Motor neuron (in vitro differentiated cells): ENCODE data around the gene MEG3. TPM values are rescaled to one million over a fixed set of nuclear protein-coding genes. Genes with fewer than 3 reads are reported as not detected.

Experiments
- ATAC-seq, 8 experiments: fragments of 200-7000 bp; cut with Tn5 transposase; replicated peaks in 6 of 8; 2 replicates each; pipeline ENCODE4 v1.8.0; 2021; ENCODE audit warnings: mild to moderate bottlenecking in 8 of 8, moderate library complexity in 8 of 8
- H3K27ac ChIP-seq, 2 donors: fragments of 250-450 bp; sonication (Bioruptor Pico); 2 replicates each; pipeline ENCODE4 v1.9.0; 2021; ENCODE audit warnings: antibody characterized with exemption in 2 of 2, mild to moderate bottlenecking in 2 of 2, moderate library complexity in 1 of 2
- H3K4me1 ChIP-seq, 2 donors: fragments of 250-450 bp; sonication (Bioruptor Pico); replicated peaks in 1 of 2; 2 replicates each; pipeline ENCODE4 v1.6.1; 2021; ENCODE audit warnings: antibody characterized with exemption in 2 of 2, mild to moderate bottlenecking in 2 of 2, moderate library complexity in 1 of 2
- H3K4me3 ChIP-seq, 5 donors: fragments of 250-450 bp; sonication (Bioruptor Pico); 2 replicates each; pipeline ENCODE4 v1.9.0; 2021; ENCODE audit warnings: antibody characterized with exemption in 5 of 5, mild to moderate bottlenecking in 5 of 5, moderate library complexity in 4 of 5
- WGBS, 10 experiments: fragments of 450-650 bp; shearing (Covaris generic); methylation state at CpG; one replicate each; pipeline ENCODE4 v1.0.0; 2022; 5-methylcytosine and 5-hydroxymethylcytosine counted together
- in situ Hi-C, 9 experiments: fragments of 400-800 bp; cut with MboI; loops; one replicate each; pipeline ENCODE4 v1.15.0; 2021; ENCODE audit warnings: low sequenced_read_pairs in 9 of 9, low pct_unique_long_range_greater_than_20kb in 2 of 9; ENCODE audit not compliant: unreplicated experiment in 9 of 9
- total RNA-seq, 8 experiments: library from RNA; unstranded; fragments of 300-600 nt; gene quantifications; 2 replicates each; pipeline versions ENCODE4 v1.2.3 to v1.2.4, GENCODE V29; 2022

MEG3 gene
- total RNA-seq, 8 experiments from 2014 or later: 1.9 to 1,167 (median 108) TPM

DNA sequence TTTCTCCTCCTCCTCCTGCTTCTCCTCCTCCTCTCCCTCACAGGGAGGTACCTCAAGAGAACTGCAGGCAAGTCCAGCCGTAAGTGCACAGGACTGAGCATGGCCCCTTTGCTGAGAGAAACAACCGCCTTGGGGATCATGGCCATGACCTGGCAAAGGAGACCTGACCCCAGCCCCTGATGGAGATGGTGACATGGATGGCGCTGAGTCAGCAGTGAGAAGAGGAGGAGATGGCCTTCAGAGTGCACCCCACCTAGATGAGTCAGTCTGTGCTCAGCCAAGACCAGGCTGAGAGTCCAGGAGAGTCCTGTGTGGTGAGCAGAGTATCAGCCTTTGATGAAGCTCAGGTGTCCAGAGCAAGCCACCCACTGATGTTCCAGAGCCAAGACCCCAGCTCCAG, 36.4 kb downstream of the MEG3 start:
- 71 to 100% (median 100%) methylated on average over 1 to 2 of the region's 3 CpGs; no CpG with 5 or more reads in 7 of the 10 experiments for WGBS, 10 experiments
- H3K4me1 ChIP-seq: peaks cover 10 to 27% of the 10 kb centered on the region in 2 donors
- H3K27ac ChIP-seq: no peak overlapping the region
- ATAC-seq: peak in 2 of 8 experiments; percentile 45 to 53
- no peak overlapping the region for H3K4me3 ChIP-seq
- in situ Hi-C loops: no loop called here

DNA sequence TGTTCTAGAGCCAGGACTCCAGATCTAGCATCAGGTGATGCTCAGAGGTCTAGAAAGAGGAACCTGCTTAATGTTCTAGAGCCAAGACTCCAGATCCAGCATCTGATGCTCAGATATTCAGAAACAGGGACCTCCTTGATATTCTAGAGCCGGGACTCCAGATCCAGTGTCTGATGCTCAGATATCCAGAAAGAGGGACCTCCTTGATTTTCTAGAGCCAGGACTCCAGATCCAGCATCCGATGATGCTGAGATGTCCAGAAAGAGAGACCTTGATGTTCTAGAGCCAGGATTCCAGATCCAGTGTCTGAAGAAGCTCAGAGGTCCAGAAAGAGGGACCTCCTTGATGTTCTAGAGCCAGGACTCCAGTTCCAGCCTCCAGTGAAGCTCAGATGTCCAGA, 36.9 kb downstream of the MEG3 start:
- Histone ChIP-seq H3K27ac (no peak overlapping the region), H3K4me1 (peaks cover 6 to 22% of the 10 kb centered on the region in 2 donors), H3K4me3 (no peak overlapping the region)
- in situ Hi-C loops: no loop called here
- ATAC-seq: no peak
- 83 to 100% (median 89%) methylated on average over 1 to 2 of the region's 2 CpGs; no CpG with 5 or more reads in 6 of the 10 experiments for WGBS, 10 experiments

DNA sequence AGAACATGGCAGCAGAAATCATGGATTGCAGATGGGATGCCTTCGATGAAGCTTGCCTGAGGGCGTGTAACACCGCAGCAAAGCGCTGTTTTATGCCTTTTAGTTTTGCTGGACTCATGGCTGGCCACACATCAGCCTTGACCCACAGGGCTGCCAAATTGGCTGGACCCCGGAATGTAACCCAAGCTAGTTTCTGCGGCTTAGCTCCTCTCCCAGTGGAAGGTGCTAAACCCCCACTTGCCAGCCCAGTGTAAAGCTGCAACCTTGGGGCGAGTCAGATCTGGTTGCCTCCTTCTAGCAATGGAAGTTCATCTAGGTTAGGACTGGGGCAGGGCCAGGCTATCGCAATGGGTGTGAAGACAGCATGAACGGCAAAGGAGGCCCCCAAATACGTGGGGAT, 38.3 kb downstream of the MEG3 start:
- Histone ChIP-seq H3K27ac (no peak overlapping the region), H3K4me1 (peaks cover 0 to 8% of the 10 kb centered on the region in 2 donors), H3K4me3 (no peak overlapping the region)
- in situ Hi-C loops: no loop called here
- no peak for ATAC-seq
- 54 to 100% (median 82%) methylated on average over 2 to 5 of the region's 10 CpGs; no CpG with 5 or more reads in 2 of the 10 experiments for WGBS, 10 experiments

DNA sequence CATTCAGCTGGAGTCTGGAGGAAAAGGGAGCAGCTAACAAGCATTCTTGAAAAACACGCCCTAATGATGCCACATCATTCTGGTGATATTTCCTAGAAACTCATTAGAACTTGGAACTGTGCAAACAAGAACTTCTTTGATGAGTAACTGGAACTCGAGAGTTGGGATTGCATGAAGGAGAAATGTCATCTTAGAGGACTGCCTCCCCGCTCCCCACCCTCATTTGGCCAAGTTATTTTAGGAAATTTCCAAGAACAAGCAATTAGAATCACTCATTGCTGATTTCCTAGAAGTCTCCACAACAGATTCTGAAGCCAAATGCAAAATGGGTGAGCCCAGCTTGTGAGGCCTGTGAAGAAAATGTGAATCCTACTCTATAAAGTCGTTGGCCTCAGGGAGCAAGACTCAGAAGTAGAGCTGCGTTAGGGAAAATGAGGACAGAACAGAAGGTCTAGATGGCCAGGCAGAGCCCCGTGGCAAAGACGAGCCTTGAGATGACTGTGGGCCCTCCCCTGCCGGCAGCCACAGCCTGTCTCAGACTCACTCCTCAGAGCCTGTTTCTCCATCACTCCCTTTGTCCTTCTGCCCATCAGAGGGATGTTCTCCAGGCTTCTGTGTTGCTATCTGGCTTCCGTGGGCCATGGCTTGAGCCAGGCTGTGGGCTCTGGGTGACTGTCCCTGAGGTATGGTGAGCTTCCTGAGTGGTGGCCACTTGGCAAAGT, 39.2 kb downstream of the MEG3 start:
- peaks cover 0 to 8% of the 10 kb centered on the region in 2 donors for H3K4me1 ChIP-seq
- H3K4me3 ChIP-seq: no peak overlapping the region
- in situ Hi-C loops: no loop called here
- ATAC-seq: peak in 2 of 8 experiments; percentile 41 to 75
- no peak overlapping the region for H3K27ac ChIP-seq
- WGBS, 10 experiments: 7 to 89% (median 67%) methylated on average over 2 to 7 of the region's 9 CpGs; no CpG with 5 or more reads in 1 of the 10 experiments

DNA sequence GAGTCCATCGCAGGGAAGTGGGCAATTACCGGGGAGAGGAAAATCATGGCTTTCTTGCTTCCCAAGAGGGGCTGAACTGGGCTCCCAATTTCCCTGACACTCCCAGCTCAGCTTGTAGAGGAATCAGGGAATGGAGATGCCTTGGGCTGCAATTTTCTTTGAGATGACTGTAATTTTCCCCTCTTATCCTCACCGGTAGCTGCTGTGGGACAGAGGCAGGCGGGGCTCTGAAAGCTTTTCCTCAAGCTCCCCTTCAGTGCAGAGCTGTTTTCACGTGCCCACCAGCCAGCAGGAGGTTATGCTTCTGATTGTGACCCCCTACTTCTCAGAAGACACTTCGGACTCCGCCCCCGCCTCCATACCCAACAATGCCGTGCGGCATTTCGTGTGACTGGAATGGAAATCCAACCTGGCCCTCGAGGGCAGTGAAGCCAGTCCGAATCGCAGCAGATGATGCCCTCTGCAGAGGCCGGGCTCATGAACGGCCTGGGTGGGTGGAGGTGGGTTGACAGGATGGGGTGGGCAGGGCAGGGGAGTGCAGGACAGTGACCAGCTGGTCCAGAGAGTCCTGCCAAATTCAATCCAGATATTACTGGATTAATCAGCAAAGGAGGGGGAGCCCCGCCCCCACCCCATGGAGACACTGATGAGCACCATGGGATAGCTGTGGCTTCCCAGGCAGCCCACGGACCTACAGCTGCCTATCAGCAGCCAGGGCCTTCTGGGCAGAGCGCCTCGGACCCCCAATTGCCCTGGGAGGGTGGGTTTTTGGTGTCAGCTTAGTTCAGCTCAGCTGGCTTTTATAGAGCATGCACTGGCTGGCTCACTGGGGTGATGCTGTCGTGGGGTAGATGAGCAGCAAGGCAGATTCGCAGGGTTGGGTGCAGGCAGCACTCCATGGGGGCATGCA, 40.0 kb downstream of the MEG3 start:
- in situ Hi-C loops: no loop called here
- WGBS, 10 experiments: 10 to 100% (median 83%) methylated on average over 2 to 6 of the region's 22 CpGs; no CpG with 5 or more reads in 5 of the 10 experiments
- no peak overlapping the region for H3K27ac ChIP-seq
- H3K4me1 ChIP-seq: peaks cover 0 to 1% of the 10 kb centered on the region in 2 donors
- ATAC-seq: no peak
- no peak overlapping the region for H3K4me3 ChIP-seq

DNA sequence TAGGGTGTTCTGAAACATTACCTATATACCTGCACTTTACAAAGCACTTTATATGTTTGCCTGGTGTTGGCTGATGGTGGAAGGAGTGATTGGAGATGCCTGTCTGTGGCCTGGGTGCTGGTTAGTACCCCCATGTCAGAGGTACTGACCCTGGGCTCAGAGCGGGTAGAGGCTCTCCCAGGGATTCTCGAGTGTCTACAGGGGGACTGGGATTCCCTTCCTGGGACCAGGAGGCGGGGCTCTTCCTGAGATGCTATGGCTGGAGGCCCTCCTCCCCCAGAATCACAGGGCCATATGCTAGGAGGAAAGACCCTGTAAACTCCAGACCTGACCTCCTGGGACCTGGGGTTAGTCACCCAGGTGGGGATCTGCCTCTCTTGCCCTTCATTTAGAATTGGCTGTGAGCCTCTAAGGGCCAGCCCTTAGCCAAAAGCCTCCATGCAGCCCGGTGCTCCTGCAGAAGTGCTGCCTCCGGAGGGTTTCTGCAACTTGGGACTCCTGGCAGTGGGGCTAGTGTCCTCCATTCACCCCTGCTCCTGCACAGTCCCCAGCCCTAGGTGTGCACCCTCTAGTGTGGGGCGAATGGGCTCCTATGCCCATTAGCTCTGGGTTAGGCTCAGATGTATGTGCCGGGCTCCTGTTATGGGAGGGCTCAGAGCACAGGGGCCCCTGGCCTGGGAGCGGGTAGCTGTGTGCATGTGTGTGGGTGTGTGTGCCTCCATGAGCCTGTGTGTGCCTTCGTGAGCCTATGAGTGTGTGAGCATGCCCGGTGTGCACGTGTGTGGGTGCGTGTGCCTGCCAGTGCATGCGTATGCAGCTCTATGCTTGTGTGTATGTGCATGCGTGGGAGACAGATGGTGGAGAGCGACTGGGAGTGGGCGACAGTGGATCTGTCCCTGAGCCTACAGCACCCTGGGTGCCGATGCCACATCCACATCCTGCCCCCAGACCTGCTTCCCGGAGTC, 41.0 kb downstream of the MEG3 start:
- ATAC-seq: no peak
- 73 to 89% (median 80%) methylated on average over 2 to 9 of the region's 18 CpGs; no CpG with 5 or more reads in 6 of the 10 experiments for WGBS, 10 experiments
- H3K4me1 ChIP-seq: no peaks in the 10 kb centered on the region
- in situ Hi-C loops: no loop called here
- H3K27ac ChIP-seq: no peak overlapping the region
- no peak overlapping the region for H3K4me3 ChIP-seq

DNA sequence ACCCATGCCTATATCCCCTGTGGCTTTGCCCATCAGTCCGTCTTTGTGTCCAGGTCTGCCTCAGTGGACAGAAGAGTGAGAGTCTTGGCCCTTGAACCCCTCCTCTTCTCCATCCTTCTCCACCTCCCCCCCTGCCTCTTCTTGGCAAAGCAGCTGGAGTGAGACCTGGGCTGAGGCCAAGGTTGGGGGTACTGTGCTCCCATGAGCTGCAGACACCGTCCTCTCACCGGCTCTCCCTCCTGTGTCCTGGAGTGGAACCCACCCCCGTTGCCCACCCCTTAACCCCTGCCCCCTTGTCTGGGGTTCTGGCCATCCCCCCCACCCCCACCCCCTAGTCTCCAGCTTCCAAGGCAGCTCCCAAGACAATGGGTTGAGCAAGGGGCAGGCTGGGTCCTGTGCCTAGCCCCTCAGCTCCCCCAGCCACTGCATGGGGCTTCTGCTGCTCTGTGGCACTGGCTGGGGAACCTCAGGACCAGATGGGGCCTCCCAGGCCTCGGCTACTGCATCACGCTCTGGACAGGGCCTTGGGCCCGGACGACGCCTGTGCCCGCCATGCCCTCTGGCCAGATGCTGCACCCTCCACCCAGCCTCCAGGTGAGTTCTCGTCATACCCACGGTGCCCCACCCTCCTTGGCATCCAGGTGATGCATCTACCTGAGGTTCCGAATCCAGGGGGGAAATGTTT, 41.9 kb downstream of the MEG3 start:
- Histone ChIP-seq H3K4me3 (no peak overlapping the region), H3K27ac (no peak overlapping the region), H3K4me1 (no peaks in the 10 kb centered on the region)
- ATAC-seq: no peak
- WGBS, 10 experiments: 80 to 100% (median 87%) methylated on average over 1 to 7 of the region's 13 CpGs; no CpG with 5 or more reads in 5 of the 10 experiments
- in situ Hi-C loops: no loop called here

DNA sequence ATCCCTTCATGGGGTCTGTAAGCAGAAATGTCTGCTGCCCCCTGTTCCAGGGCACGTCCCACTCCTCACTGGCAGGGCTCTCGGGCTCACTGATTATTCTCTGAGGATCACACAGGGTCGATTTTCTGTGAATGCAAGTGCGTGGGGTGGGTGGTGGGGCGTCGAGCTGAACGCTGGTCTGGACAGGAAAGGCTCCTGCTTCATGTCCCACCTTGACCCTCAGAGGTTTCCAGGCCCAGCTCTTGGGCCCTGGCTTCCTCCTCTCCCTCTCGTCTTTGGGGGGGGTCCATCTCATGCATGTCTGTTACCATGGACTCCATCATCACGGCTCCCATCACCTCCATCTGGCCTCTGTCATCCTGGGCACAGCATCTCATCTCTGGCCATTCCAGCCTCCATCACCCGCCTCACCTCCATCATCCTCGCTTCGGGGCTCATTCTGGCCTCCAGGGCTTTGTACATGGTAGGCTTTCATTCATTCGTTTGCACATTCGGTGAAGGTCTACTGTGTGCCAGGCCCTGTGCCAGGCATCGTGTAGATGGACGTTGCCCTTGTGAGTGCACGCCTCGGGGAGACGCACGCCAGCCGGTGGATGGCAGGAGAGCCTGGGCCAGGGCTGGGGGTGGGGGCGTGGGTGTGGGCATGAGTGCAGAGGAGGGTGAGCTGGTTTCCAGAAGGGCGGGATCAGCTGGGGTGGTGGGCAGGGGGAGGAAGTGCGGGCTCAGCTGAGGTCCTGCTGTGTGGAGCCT, 42.9 kb downstream of the MEG3 start:
- Histone ChIP-seq H3K4me1 (no peaks in the 10 kb centered on the region), H3K27ac (no peak overlapping the region), H3K4me3 (no peak overlapping the region)
- no peak for ATAC-seq
- in situ Hi-C loops: no loop called here
- 84% methylated on average over 6 of the region's 24 CpGs; no CpG with 5 or more reads in 9 of the 10 experiments for WGBS, 10 experiments

DNA sequence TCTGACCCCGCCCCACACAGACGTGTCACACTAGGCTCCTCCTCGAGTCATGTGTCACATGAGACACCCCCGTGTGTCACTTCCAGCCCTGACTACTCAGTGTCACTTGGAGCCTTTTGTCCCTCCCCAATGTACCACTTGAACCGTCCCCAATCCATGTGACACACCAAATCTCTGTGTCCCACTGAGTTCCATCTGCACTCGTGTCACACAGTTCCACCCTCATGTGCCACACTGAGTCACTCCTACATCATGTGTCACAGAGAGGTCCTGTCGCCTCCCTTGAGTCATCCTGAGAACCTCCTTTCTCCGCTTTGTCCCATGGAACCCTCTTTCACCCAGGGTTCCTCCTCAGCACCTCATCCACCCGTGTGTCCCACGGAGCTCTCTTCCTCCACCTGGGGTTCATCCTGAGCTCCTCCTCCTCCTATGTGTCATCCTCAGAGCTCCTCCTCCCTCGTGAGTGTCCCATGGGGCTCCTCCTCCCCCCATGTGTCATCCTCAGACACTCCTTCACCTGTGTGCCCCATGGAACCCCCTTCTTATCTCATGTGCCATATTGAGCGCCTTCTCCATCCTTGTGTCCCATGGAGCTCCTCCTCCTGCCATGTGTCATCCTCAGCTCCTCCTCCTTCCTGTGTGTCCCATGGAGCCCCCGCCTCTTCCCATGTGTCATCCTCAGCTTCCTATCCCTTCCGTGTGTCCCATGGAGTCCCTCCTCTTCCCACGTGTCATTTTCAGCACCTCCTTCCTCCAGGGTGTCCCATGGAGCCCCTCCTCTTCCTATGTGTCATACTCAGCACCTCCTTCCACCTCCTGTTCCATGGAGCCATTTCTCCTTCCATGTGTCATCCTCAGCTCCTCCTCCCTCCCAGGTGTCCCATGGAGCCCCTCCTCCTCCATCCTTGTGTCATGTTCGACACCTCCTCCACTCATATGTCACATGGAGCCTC, 45.6 kb downstream of the MEG3 start:
- Histone ChIP-seq H3K4me1 (peaks cover 0 to under 1% of the 10 kb centered on the region in 2 donors), H3K4me3 (no peak overlapping the region), H3K27ac (peak overlapping the region in 1 of 2 donors; percentile 90)
- ATAC-seq: peak; percentile 65 to 88 (median 82)
- in situ Hi-C loops: no loop called here
- 29 to 100% (median 73%) methylated on average over 1 to 9 of the region's 16 CpGs; no CpG with 5 or more reads in 2 of the 10 experiments for WGBS, 10 experiments

DNA sequence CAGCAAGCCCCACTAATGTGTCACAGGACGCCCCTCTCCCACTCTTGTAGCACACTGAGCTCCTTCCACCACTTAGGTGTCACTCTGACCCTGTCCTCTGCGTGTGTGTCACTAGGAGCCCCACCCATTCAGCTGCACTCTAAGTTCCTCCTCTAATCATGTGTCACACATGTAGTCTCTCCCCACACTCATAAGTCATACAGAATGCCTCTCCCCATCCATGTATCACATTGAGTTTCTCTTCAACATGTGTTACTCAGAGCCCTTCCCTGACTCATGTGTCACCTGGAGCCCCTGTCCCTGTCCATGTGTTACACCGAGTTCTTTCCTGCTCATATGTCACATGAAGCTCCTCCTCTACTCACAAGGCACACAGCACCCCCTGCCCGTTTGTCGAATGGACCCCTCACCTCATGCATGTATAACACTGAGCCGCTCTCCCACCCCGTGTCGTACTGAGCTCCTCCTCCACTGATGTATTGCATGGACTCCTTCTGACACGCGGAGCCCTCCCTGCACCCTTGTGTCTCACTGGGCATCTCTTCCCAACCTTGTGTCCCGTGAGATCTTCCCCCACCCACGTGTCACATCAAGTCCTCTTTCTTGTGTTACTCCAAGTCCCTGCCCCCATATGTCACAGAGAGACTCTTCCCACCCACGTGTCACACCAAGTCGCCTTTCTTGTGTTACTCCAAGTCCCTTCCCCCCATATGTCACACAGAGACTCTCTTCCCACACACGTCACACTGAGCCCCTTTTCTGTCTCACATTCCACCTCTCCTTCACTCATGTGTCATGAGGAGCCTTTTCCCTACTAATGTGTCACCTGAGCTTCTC, 46.6 kb downstream of the MEG3 start:
- WGBS, 10 experiments: 7 to 87% (median 72%) methylated on average over 1 to 9 of the region's 15 CpGs; no CpG with 5 or more reads in 2 of the 10 experiments
- ATAC-seq: peak; percentile 17 to 58 (median 52)
- in situ Hi-C loops: no loop called here
- H3K27ac ChIP-seq: peak overlapping the region in 1 of 2 donors; percentile 80
- peaks cover 0 to 3% of the 10 kb centered on the region in 2 donors for H3K4me1 ChIP-seq
- H3K4me3 ChIP-seq: no peak overlapping the region
